Measurements from ENCODE around the gene STAT2. TPM values are rescaled to one million over a fixed set of nuclear protein-coding genes. Genes with fewer than 3 reads are reported as not detected.

STAT2 gene
- total and polyA plus RNA-seq, 9 of the 15 experiments (the other 6 are each of a cell fraction or from before 2014, with no cell fraction given) = 15.5 to 46.9 (median 40.1) TPM

DNA sequence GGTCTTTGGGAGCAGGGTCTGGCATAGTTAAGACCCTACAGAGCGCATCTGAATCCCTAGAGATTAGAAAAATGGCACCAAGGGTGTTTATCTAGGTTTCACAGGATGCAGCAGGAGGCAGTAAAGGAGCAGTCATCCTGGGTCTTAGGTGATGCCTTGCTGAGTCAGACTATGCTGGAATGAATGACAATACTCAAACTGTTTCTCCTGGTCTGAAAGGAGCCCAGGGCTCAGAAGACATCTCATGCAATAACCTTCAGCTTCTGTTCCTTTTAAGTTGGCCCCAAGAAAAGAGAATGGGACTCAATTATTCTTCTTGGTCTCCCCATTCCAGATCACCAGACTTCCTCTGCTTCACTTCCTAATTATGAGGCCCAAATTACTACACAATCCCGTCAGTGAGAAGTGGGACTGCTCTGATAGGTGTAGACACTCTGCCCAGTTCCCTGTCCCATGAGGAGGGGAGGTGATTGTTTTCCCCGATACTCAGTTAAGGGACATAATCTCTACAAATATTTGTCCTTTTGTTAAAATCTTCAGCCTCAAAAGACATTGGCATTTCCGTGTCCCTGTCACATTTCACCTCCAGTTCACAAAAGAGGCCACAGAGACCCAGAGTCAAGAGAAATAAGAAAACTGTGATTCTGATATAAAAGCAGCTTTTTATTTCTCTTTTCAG, 17.5 kb upstream of the STAT2 start (continued):
- TF ChIP-seq NRF1 (conservative IDR thresholded peaks at IDR 0.05 in 1 of 2, IDR thresholded peaks at IDR 0.05 in 1 of 2) = no peak
- TF ChIP-seq PTBP1 (IDR thresholded peaks at IDR 0.05; ENCODE audit: low read depth, low read length) = no peak
- TF ChIP-seq, protein P1, sequence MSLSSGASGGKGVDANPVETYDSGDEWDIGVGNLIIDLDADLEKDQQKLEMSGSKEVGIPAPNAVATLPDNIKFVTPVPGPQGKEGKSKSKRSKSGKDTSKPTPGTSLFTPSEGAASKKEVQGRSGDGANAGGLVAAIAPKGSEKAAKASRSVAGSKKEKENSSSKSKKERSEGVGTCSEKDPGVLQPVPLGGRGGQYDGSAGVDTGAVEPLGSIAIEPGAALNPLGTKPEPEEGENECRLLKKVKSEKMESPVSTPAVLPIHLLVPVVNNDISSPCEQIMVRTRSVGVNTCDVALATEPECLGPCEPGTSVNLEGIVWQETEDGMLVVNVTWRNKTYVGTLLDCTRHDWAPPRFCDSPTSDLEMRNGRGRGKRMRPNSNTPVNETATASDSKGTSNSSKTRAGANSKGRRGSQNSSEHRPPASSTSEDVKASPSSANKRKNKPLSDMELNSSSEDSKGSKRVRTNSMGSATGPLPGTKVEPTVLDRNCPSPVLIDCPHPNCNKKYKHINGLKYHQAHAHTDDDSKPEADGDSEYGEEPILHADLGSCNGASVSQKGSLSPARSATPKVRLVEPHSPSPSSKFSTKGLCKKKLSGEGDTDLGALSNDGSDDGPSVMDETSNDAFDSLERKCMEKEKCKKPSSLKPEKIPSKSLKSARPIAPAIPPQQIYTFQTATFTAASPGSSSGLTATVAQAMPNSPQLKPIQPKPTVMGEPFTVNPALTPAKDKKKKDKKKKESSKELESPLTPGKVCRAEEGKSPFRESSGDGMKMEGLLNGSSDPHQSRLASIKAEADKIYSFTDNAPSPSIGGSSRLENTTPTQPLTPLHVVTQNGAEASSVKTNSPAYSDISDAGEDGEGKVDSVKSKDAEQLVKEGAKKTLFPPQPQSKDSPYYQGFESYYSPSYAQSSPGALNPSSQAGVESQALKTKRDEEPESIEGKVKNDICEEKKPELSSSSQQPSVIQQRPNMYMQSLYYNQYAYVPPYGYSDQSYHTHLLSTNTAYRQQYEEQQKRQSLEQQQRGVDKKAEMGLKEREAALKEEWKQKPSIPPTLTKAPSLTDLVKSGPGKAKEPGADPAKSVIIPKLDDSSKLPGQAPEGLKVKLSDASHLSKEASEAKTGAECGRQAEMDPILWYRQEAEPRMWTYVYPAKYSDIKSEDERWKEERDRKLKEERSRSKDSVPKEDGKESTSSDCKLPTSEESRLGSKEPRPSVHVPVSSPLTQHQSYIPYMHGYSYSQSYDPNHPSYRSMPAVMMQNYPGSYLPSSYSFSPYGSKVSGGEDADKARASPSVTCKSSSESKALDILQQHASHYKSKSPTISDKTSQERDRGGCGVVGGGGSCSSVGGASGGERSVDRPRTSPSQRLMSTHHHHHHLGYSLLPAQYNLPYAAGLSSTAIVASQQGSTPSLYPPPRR (CRISPR knock-in tag; IDR thresholded peaks at IDR 0.05; ENCODE audit: borderline replicate concordance) = no peak
- TF ChIP-seq RBM17 (IDR thresholded peaks at IDR 0.05; ENCODE audit: borderline replicate concordance, low read depth, low read length) = no peak
- no peak for TF ChIP-seq CXXC5 (CRISPR knock-in tag; IDR thresholded peaks at IDR 0.05)
- peak; percentile 18 for TF ChIP-seq NEUROD1 (IDR thresholded peaks at IDR 0.05; ENCODE audit: borderline replicate concordance, low read depth, low read length, partially characterized antibody)
- no peak for TF ChIP-seq ZNF12 (CRISPR knock-in tag; IDR thresholded peaks at IDR 0.05)
- no peak for TF ChIP-seq ZBTB1 (CRISPR knock-in tag; IDR thresholded peaks at IDR 0.05; ENCODE audit: borderline replicate concordance, low read depth)
- TF ChIP-seq ZBTB8A (IDR thresholded peaks at IDR 0.05; ENCODE audit: partially characterized antibody) = no peak
- no peak for TF ChIP-seq RFX7 (CRISPR knock-in tag; IDR thresholded peaks at IDR 0.05)
- no peak for TF ChIP-seq STAT5B (CRISPR knock-in tag; IDR thresholded peaks at IDR 0.05)
- TF ChIP-seq ZKSCAN1 (IDR thresholded peaks at IDR 0.05; ENCODE audit: low read depth, low read length) = no peak
- no peak for TF ChIP-seq FOS (IDR thresholded peaks at IDR 0.05; ENCODE audit: extremely low read depth, insufficient read length)
- no peak for TF ChIP-seq E2F3 (CRISPR knock-in tag; IDR thresholded peaks at IDR 0.05)
- TF ChIP-seq, protein P2, sequence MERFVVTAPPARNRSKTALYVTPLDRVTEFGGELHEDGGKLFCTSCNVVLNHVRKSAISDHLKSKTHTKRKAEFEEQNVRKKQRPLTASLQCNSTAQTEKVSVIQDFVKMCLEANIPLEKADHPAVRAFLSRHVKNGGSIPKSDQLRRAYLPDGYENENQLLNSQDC (CRISPR knock-in tag; IDR thresholded peaks at IDR 0.05) = no peak
- no peak for TF ChIP-seq KLF6 (CRISPR knock-in tag; IDR thresholded peaks at IDR 0.05; ENCODE audit: borderline replicate concordance)
- TF ChIP-seq HNRNPK (IDR thresholded peaks at IDR 0.05; ENCODE audit: low read depth, low read length, poor library complexity, severe bottlenecking) = no peak
- no peak for TF ChIP-seq HMG20B (CRISPR knock-in tag; IDR thresholded peaks at IDR 0.05)
- TF ChIP-seq ZNF586 (CRISPR knock-in tag; conservative IDR thresholded peaks at IDR 0.05) = no peak
- TF ChIP-seq, protein P3, sequence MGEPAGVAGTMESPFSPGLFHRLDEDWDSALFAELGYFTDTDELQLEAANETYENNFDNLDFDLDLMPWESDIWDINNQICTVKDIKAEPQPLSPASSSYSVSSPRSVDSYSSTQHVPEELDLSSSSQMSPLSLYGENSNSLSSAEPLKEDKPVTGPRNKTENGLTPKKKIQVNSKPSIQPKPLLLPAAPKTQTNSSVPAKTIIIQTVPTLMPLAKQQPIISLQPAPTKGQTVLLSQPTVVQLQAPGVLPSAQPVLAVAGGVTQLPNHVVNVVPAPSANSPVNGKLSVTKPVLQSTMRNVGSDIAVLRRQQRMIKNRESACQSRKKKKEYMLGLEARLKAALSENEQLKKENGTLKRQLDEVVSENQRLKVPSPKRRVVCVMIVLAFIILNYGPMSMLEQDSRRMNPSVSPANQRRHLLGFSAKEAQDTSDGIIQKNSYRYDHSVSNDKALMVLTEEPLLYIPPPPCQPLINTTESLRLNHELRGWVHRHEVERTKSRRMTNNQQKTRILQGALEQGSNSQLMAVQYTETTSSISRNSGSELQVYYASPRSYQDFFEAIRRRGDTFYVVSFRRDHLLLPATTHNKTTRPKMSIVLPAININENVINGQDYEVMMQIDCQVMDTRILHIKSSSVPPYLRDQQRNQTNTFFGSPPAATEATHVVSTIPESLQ (CRISPR knock-in tag; IDR thresholded peaks at IDR 0.05) = no peak
- TF ChIP-seq SRF (CRISPR knock-in tag; IDR thresholded peaks at IDR 0.05) = no peak
- TF ChIP-seq ZNF79 (CRISPR knock-in tag; IDR thresholded peaks at IDR 0.05; ENCODE audit: low read depth) = no peak
- no peak for TF ChIP-seq ZNF354B (CRISPR knock-in tag; IDR thresholded peaks at IDR 0.05)

Data from K562 (cell line).